NCI-H1048 (cell line): ENCODE measurements around the gene FANCC.

Experiments
- DNase-seq: peaks from one replicate; lab custom pipeline; 2025; lab: John Stamatoyannopoulos, UW

The FANCC gene

DNA sequence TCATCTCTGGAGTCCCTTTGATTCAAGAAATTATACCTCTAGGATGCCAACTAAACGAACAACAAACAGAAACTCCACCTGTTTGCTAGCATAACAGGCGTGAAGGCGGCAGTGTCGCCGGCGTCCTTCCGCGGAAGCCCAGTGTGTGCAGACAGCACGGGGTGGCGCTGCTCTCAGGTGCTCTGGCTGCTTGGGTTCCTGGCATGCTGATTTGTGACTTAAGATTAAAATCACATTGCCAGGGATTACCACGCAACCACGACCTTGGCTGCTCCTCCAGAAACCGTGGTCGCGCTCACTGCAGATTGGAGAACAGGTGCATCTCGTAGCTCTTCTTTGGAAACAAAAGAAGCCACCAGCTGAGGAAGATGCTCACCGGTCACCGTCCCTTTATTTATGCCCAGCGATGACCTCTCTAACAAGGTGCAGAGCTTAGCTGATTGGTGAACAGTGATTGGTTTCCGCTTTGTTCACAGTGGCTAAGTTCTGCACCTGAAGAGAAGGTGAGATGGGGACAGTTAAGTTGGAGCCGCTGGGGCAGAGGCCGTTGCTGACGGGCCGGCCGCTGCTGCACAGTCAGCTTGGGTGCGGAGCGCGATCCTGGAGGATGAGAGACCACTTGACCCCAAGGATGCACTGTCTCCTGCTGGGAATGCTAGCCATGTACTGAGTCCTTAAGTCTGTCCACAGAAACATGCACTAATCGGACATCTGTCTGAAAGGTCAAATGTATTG is 232.3 kb downstream of the FANCC start:
- DNase-seq = no peak

DNA sequence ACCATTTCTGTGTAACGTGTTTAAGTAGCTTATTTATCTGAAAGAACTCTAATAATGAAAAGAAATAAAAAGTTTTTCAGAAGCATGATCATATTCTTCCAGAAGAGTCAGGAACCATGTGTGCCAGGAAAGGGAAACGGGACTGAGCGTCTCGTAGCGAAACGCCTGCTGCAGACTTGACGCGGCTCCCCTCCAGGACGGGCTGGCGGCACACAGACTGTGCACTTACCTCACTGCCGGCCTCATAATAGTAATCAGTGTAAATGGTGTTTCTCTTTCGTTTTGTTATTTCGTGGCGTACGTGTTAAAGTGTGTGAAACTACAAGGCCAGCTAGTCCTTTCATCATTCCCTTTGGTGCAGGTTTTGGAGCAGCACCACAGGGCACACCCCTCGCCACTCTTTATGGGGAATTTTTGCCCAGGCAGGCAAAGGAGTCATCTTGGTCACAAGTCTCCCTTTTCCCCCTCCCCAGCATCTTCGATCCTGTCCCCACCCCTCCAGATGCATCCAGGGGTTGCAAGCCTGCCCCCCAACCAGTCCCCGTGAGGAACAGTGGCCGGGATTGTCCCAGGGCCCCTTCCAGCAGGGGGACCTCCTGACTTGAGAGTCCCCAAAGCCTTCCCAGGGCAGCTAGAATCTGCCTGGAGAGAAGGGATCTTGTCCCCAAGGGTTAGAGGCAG is 233.1 kb downstream of the FANCC start:
- DNase-seq = no peak

DNA sequence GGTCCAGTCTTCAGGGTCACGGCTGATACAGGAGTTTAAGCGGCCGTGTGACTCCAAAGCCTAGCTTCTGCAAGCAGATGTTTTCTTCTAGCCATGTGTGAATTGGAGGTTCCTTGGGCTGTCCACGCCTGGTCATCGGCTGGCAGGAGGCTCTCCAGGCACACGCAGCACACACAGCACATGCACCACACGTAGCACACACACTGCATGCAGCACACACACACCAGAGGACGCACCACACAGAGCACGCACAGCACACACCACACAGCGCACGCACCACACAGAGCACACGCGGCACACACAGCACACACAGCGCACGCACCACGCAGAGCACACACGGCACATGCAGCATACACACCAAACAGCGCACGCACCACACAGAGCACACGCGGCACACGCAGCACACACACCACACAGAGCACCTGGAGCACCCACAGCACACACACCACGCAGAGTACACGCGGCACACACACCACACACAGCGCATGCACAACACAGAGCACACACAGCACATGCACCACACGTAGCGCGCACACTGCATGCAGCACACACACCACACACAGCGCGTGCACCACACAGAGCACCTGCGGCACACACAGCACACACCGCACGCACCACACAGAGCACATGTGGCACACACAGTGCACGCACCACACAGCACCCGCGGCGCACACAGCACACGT is 234.3 kb downstream of the FANCC start:
- DNase-seq = no peak

DNA sequence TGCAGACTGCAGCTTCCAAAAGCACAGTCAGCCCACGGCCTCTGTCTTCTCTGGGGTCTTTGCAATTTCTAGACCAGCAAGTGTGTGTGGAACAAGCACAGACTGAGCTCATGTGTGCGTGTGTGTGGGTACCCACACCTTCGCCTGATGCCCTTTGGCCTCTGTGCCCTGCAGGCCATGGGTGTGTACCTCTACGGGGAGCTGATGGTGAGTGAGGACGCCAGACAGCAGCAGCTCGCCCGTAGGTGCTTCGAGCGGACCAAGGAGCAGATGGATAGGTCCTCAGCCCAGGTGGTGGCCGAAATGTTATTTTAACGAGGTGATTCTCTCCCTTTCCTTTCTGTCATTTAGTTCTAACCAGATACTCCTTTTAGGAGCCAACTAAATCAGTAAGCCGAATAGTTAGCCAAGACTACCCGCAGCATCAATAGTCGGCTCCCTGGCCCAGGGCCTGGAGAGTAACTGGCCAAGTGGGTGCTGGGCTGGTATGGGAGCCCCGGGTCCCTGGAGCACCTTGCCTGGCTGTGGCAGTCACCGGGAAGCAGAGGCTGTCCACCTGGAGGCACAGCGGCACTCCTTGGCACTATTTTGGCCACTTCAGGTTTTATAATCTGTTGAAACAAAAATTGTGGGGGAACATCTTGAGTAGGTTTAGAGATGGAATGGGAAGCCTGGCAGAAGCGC is 235.0 kb downstream of the FANCC start:
- DNase-seq = no peak

DNA sequence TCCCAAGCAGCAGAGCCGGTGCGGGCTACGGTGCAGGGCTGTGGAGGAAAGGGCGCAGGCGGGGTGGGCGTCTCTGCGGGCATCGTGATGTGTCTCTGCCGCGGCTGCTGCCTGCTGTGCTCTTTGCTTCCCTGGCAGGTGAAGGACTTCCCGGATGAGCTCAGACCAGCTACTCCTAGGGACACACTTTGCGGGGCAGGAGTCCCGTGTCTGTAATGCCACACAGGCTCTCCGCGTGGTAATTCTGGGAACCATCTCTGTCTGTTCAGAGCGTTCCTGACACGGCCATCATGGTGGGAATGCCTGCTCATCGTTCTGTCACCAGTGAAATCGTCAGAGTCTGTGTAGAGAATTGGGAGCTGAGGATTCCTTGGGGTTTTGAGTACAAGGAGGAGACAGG is 235.5 kb downstream of the FANCC start:
- DNase-seq = no peak

DNA sequence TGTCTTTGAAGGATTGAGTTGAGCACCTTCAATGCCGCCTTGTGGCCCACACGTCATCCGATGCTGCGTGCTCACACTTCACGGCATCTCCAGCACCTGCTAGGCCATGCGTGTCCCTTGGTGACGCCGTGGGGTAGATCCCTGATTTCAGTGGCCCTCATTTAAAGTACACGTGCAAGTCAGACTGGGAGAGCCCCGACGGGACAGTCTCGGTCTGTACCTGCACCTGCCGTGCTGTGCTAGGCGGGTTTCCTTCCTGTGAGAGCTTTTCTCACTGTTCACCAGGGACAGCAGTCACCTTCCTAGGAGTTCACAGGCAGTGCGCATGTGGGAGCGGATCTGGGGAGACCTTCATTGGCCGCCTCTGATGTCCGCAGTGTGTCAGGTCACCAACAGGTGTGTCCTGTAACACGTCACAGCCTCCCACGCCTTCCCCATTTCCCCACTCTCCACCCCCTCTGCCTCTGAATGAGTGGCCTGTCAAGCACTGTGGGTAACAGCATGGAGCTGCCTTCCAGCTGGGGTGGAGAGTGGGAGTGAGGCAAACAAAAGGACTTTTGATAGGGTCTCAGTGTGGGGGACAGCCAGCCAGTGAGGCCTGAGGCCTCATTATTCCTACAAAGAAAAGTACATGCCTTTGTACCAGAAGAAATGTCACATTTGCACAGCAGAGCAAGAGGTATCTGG is 236.4 kb downstream of the FANCC start:
- DNase-seq = no peak

DNA sequence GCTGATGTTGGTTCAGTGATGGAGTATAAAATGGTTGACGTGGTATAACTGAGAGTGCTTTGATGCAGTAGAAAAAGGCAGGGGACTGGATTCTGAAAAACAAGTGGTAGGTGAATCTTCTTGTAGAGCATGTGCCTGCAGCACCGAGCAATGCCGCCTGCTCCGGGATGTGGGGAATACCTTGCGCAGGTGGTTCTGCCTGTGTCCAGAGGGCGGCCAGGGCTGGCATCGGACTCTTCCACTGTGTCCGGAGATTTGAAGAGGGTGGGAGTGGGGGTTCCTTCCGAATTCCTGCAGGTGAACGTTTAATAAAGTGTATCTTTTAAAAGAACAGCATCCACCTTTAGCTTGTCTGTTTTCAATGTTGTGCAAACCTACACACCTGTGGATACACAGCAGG is 238.0 kb downstream of the FANCC start:
- no peak for DNase-seq

DNA sequence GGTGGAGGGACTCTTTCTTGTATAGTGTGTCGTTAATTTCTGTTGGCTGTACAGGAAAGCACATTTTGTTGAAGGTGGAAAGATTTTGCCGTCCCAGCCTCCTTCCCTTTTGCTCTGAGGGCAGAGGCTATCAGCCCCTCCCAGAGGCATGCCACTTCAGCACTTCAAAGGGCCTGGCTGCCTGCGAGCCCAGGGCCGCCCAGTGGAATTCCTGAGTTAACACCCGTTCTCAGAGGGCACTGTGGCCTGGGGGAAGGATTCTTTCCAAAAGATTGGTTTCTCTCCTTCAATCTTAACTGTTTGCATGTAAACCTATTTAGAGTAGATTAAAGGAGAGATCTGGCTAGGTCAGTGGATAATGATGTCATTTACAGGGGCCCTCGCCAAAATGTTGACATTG is 238.6 kb downstream of the FANCC start:
- DNase-seq = no peak

DNA sequence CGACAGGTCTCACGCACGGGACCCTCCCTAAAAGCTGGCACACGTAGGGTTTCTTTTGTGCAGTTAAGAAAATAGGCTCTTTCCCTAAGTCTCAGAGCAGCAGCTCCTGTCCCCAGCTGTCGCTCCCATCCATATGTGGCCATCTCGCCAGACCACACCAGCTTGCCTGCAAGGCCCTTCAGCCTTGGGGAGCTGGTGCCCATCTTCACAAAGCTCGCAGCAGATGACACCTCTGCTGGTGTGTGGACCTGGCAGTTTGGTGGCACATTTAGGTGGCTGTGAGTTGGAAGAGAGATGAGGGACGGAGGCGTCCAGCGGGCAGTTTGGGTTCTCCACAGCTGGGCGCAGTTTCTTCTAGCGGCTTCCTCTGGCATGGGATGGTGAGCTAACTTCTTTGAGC is 239.0 kb downstream of the FANCC start:
- no peak for DNase-seq

DNA sequence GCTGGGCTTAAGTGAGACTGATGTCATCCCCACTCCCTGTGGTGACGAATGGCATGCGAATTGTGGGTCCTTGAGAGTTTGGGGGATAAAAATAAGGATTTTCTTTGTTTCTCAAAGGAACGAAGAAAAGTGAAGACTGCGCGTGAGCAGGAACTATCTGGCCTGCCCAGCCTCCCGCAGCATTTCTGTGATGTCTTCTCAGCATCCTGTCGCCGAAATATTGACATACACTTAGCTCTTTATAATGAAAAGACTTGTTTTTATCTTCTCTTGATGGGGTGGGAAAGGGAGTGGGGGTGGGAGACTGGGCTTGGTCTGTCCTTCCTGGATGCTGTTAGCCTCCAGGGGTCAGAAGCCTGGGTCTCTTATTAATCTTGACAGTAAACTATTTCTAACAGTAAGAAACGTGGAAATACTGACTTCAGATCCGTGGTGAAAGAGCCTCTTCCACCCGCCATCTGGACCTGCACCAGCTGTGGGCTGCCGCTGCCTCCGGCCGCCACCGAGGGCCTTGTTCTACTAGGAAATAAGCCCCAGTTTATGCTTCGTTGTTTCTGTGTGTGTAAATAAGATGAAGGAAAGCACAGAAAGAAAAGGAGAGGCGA is 239.6 kb downstream of the FANCC start:
- DNase-seq = no peak

DNA sequence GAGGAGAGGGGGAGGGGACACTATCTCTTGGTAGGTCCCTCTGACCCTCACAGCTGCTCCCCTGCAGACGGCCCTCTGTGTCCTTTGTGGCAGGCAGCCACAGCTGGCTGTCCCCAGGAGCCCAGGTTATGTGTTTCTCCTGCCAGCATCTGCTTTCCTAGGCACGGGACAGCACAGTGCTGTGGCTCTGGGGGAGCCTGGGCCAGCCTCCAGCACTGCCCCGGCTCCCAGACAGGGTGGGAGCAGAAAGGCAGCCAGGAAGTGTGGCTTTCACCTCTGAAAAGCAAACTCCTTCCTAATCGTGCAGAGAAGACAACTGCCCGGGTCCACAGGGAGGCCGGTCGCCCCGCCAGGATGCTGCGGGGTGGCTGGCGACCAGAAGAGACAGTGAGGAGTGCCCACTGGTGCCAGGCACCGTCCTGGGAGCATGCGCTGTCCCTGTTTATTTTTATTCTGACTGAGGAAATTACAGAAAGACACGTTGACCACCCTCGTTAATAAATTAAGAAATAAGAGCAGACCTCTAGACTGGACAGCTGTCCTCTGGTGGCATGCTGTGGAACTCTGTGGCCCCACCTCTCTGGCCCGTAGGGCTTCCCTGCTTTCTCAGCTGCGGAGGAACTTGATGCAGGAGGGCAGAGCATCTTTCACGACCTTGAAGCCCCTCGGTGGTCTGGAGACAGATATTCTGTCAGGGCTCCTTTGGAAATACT is 240.3 kb downstream of the FANCC start:
- DNase-seq = no peak

DNA sequence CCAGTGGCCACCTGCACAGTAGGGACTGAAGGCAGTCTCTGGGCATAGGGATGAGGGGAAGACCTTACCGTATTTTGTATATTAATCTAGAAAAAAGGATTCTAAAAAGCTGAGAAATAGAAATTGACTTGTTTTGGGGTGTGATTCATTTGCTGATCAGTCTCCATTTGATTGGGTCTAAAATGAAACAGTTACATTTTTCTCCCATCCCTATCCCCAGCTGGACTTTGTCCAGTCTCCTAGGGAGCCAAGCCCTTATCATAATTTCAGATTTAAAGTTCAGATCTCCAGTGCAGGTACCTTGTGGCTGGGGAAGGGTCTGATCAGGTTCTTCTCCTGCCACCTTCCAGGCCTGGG is 240.8 kb downstream of the FANCC start:
- DNase-seq = no peak

DNA sequence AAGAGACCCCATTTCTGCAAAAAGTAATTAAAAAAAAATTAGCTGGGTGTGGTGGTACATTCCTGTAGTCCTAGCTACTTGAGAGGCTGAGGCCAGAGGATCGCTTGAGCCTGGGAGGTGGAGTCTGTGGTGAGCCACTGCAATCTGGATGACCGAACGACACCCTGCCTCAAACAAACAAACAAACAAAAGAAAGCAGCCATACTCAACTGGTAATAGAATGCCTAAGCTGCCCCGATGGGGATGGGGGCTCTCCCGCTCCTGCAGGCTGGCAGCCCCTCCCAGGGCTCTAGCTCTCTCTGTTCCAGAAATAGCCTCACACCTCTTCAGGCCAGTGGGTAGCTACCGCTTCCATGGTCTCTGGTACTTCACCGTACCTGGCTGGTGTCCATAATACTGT is 241.8 kb downstream of the FANCC start:
- DNase-seq = no peak

DNA sequence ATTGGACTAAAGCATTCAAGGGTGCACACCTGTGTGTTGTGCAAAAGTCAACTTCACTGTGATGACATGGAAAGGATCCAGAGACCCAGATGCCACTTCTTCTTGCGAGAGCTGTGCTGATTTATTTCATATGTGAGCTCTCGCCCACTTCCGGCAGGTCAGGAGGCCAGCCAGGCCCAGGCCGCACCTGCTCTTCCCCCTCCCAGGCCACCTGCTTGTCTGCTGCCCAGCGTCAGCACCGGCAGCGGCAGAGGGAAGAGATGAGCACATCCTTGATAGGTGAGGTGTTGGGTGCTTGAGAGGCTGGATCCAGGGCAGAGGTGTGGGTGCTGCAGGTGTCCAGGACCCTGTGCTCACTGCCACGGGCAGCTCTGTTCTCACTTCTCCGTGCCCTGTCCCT is 242.9 kb downstream of the FANCC start:
- no peak for DNase-seq

DNA sequence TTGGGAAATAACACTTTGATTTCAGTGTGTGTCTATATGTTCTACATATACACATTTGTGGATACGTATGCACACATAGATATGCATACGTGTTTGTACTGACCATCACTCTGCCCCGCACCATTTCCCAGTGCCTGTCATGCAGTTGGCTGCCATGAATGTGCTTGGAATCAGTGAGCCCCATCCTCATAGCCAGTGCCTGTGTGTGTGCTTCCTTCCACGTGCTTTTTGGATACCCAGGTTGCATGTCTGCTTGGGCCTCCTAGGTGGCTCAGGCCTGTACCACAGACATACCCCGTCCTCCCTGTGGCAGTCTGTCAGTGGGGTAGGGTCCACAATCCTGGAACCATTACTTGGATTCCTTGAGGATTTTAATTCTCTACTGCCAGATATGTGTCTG is 243.6 kb downstream of the FANCC start:
- DNase-seq = no peak

DNA sequence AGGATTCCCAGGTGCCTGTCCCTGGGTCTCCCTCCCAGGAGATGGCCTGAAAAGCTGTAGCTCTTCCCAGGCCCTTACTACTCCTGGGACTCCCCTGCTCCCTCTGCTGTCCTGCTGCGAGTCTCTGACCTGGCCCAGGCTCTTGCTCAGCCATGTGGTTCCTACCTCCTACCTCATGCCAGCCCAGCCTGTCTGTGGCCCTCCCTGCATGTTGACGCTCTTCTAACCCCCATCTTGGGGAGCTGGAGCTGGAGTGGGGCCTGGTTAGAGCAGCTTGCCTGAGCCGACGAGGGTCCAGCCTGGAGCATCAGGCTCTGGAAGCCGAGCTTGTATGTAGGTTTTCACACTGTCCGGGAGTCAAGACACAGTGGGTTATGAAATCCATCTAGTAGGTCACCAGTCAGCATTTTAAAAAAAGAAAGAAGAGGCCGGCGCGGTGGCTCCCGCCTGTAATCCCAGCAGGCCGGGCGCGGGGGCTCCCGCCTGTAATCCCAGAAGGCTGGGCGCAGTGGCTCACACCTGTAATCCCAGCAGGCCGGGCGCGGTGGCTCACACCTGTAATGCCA is 244.4 kb downstream of the FANCC start:
- DNase-seq = no peak

DNA sequence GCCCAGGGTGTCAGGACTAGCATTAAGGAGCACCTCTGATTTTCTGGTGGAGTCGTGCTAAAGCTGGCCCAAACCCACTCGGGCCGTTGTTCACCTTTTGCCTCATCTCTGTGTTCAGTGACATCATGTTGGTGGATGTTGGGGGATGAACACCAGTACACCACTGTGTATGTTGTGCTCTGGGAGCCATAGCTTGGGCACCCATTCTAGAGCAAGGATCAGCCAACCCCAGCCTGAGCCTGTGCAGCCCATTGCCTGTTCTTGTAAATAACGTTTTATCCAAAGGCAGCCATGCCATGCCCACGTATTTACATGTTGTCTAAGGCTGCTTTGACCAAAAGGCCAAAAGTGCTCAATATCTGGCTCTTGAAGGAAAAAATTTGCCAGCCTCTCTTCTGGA is 245.6 kb downstream of the FANCC start:
- no peak for DNase-seq

DNA sequence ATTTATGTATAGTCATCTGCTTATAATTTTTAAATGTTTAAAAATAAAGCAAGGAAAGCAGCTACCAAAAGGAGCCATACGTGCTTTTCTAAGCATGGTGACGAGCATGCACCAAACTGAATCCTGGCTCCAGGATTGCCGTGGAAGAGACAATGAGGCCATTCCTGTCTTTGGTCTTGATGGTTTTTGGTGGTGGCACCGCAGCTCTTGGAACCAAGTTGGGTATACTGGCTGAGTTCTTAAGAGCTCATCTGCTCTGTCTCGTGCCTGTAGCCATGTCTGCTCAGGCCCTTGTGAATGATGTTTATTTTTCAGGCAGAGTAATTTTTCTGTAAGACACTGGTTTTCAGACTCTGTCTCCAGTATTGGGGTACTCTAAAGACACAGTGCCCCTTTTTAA is 246.1 kb downstream of the FANCC start:
- no peak for DNase-seq

DNA sequence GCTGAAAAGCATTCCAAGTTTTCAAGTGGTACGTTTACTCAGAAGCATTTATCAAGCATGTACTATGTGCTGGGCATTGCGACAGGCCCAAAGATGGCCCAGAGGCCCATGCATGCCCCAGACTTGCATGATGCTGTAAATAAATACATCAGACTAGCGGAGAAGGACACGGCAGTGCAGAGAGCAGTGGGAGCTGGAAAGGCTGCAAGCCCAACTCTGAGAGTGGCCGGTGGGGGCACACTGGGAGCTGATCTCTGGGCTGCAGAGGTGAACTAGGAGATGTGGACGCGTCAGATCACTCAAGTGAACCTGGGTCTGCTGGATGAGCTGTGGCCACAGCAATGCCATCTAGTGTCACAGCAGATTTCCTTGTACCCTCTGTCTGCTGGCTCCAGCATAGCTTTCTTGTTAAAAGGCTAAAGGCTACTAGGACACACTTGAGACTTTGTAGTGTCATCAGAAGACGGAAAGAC is 246.9 kb downstream of the FANCC start:
- DNase-seq = no peak

DNA sequence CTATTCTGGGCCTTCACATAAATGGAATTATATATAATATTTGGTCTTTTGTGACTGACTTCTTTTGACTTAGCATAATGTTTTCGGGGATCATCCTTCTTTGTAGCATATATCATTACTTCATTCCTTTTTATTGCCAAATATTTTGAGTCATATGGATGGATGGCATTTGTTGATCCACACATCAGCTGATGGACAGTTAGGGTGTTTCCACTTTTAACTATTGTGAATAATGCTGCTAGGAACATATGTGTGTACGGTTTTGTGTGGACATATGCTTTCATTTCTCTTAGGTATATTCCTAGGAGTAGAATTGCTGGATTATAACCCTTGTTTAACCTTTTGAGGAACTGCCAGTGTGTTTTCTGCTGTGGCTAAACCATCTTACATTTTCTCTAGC is 249.6 kb downstream of the FANCC start:
- no peak for DNase-seq

DNA sequence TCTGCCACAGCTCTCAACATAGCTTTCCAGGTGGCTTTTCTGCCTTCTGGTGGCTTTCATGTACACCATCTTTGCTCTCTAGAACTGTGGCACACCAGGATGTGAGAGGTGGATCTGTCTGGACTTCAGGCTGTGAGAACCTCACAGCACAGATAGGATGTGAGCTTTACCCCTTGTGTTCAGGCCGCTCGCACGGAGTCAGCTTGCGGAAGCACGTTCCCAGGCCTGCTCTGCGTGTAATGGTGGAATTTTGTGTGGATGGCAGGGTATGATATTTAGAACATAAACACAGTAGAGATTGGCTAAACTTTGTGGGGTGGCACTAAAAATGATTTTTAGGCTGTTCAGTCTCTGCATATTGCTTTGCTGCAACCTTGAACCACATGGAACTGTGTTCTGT is 250.5 kb downstream of the FANCC start:
- DNase-seq = no peak
